C4-2B (cell line): ENCODE results near the gene GRK6.
"Not testable (repeated sequence)": the region's sequence is repeated elsewhere in the genome, so short reads cannot be mapped to it uniquely, and the experiment has no call there.

Source experiments
- H3K27ac ChIP-seq: fragments of 450-650 bp; 2 replicates; pipeline ENCODE4 v1.5.1; 2017
- CTCF ChIP-seq: fragments of 450-650 bp; conservative IDR thresholded peaks from 2 replicates; pipeline ENCODE4 v1.5.1; 2017; ENCODE audit warnings: mild to moderate bottlenecking
- ZFX ChIP-seq: fragments of 450-650 bp; IDR thresholded peaks from 2 replicates; pipeline ENCODE4 v1.6.1; 2017

Gene GRK6

GRCh38 chr5:177405805-177406204 is 20.7 kb upstream of the GRK6 start:
- TF ChIP-seq CTCF, result no peak
- no peak for TF ChIP-seq ZFX
- H3K27ac ChIP-seq, result no peak overlapping the region

- H3K27ac ChIP-seq, result no peak within 1 kb of the TSS
- TF ChIP-seq CTCF (no peak), ZFX (no peak)
These were observed 17.3 kb upstream of the GRK6 start, which contains the start of gene F12 for GRCh38 chr5:177409043-177409801. Gene F12, minus strand, starts transcription at chr5:177409564. Its CDS starts 37 bp downstream, at chr5:177409527.

GRCh38 chr5:177410575-177410974 is 15.9 kb upstream of the GRK6 start:
- no peak for TF ChIP-seq CTCF
- TF ChIP-seq ZFX, result no peak
- no peak overlapping the region for H3K27ac ChIP-seq

- no peak overlapping the region for H3K27ac ChIP-seq
- no peak for TF ChIP-seq ZFX
- TF ChIP-seq CTCF, result no peak
These were observed 13.8 kb upstream of the GRK6 start for GRCh38 chr5:177412603-177413233.

GRCh38 chr5:177414481-177414880 is 12.0 kb upstream of the GRK6 start:
- no peak overlapping the region for H3K27ac ChIP-seq
- TF ChIP-seq CTCF (no peak), ZFX (no peak)

GRCh38 chr5:177417081-177417480 is 9.4 kb upstream of the GRK6 start:
- H3K27ac ChIP-seq, result not testable (repeated sequence)

GRCh38 chr5:177419046-177419445 is 7.4 kb upstream of the GRK6 start:
- TF ChIP-seq CTCF, result no peak
- TF ChIP-seq ZFX, result no peak
- no peak overlapping the region for H3K27ac ChIP-seq

GRCh38 chr5:177420472-177420871 is 6.0 kb upstream of the GRK6 start:
- H3K27ac ChIP-seq, result not testable (repeated sequence)
